Hematopoietic multipotent progenitor cell treated with erythropoietin and hydrocortisone succinate and interleukin-3 and kit ligand, for 8 days (in vitro differentiated cells): ENCODE measurements around the gene FABP7.
A peak's percentile ranks its signal among the peaks of the same experiment; 100 is the strongest.
"Not testable (repeated sequence)": the region's sequence is repeated elsewhere in the genome, so short reads cannot be mapped to it uniquely, and the experiment has no call there.

Experiments used
- DNase-seq: peaks from one replicate; pipeline ENCODE4 v3.0.0-alpha.2; 2015

The FABP7 gene

GRCh38 chr6:122779667-122780066 lies at the start of gene FABP7:
Gene FABP7, plus strand, starts transcription at chr6:122779716. Its CDS starts 79 bp downstream, at chr6:122779795.
- no peak for DNase-seq

GRCh38 chr6:122730334-122730733 lies 49.2 kb upstream of the FABP7 start:
- no peak for DNase-seq

GRCh38 chr6:122730775-122731386 lies 48.6 kb upstream of the FABP7 start:
- peak; percentile 53 for DNase-seq

GRCh38 chr6:122733259-122733658 lies 46.3 kb upstream of the FABP7 start:
- DNase-seq, result no peak

GRCh38 chr6:122734529-122735395 lies 44.8 kb upstream of the FABP7 start:
- no peak for DNase-seq

GRCh38 chr6:122735582-122735981 lies 43.9 kb upstream of the FABP7 start:
- no peak for DNase-seq

- no peak for DNase-seq
Observed at GRCh38 chr6:122736163-122736562, 43.4 kb upstream of the FABP7 start.

- no peak for DNase-seq
Observed at GRCh38 chr6:122736616-122737015, 42.9 kb upstream of the FABP7 start.

- DNase-seq, result peak; percentile 26
Observed at GRCh38 chr6:122740091-122740490, 39.4 kb upstream of the FABP7 start.

GRCh38 chr6:122740936-122741335 lies 38.6 kb upstream of the FABP7 start:
- peak; percentile 37 for DNase-seq

GRCh38 chr6:122744247-122744646 lies 35.3 kb upstream of the FABP7 start:
- peak; percentile 17 for DNase-seq

GRCh38 chr6:122744856-122745255 lies 34.7 kb upstream of the FABP7 start:
- not testable (repeated sequence) for DNase-seq

GRCh38 chr6:122746688-122747087 lies 32.8 kb upstream of the FABP7 start:
- DNase-seq, result no peak

- DNase-seq, result peak; percentile 32
Observed at GRCh38 chr6:122747573-122747972, 31.9 kb upstream of the FABP7 start.

GRCh38 chr6:122748945-122749344 lies 30.6 kb upstream of the FABP7 start:
- DNase-seq, result not testable (repeated sequence)

- no peak for DNase-seq
Observed at GRCh38 chr6:122749451-122750050, 30.0 kb upstream of the FABP7 start.

- no peak for DNase-seq
Observed at GRCh38 chr6:122751326-122751725, 28.2 kb upstream of the FABP7 start.

GRCh38 chr6:122752459-122752858 lies 27.1 kb upstream of the FABP7 start:
- DNase-seq, result no peak

- peak; percentile 24 for DNase-seq
Observed at GRCh38 chr6:122753000-122753687, 26.4 kb upstream of the FABP7 start.

GRCh38 chr6:122753688-122754056 lies 25.8 kb upstream of the FABP7 start:
- no peak for DNase-seq

- no peak for DNase-seq
Observed at GRCh38 chr6:122754191-122754731, 25.3 kb upstream of the FABP7 start.

- DNase-seq, result no peak
Observed at GRCh38 chr6:122755901-122756300, 23.6 kb upstream of the FABP7 start.

- no peak for DNase-seq
Observed at GRCh38 chr6:122758927-122759334, 20.6 kb upstream of the FABP7 start.
